ENCODE results near the gene SYNM.
"Not testable (repeated sequence)": the region's sequence is repeated elsewhere in the genome, so short reads cannot be mapped to it uniquely, and the experiment has no call there.

DNA sequence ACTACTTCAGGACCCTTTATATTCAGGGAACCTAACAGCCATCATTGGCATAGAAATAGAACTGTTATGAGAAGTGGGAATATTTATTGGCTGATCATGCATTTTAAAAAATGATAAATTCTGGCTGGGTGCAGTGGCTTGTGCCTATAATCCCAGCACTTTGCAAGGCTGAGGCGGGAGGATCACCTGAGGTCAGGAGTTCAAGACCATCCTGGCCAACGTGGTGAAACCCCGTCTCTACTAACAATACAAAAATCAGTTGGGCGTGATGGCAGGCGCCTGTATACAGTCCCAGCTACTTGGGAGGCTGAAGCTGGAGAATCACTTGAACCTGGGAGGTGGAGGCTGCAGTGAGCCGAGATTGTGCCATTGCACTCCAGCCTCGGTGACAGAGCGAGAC is 6.8 kb downstream of the SYNM start:
- TF ChIP-seq CBX5 (IDR thresholded peaks at IDR 0.05; ENCODE audit: low read depth, low read length); POLR2A (IDR thresholded peaks at IDR 0.05; ENCODE audit: control extremely low read depth in 1 of 2, low read depth in 2 of 2, low read length in 2 of 2); ZNF274 (IDR thresholded peaks at IDR 0.05; ENCODE audit: borderline replicate concordance, extremely low read depth, low read length); POLR2AphosphoS5 (IDR thresholded peaks at IDR 0.05; ENCODE audit: low read depth, low read length); TAF7 (optimal IDR thresholded peaks at IDR 0.05; ENCODE audit: borderline replicate concordance, low read depth, low read length); EZH2 (IDR thresholded peaks at IDR 0.05; ENCODE audit: low read depth, low read length, severe bottlenecking); EP300 (IDR thresholded peaks at IDR 0.05; ENCODE audit: borderline replicate concordance in 1 of 2, low read depth in 2 of 2, low read length in 2 of 2); KDM1A (IDR thresholded peaks at IDR 0.05; ENCODE audit: borderline replicate concordance, low read length); JUND (IDR thresholded peaks at IDR 0.05; ENCODE audit: low read length); NRF1 (IDR thresholded peaks at IDR 0.05; ENCODE audit: low read depth, low read length): not testable (repeated sequence)
- TF ChIP-seq, protein P1, sequence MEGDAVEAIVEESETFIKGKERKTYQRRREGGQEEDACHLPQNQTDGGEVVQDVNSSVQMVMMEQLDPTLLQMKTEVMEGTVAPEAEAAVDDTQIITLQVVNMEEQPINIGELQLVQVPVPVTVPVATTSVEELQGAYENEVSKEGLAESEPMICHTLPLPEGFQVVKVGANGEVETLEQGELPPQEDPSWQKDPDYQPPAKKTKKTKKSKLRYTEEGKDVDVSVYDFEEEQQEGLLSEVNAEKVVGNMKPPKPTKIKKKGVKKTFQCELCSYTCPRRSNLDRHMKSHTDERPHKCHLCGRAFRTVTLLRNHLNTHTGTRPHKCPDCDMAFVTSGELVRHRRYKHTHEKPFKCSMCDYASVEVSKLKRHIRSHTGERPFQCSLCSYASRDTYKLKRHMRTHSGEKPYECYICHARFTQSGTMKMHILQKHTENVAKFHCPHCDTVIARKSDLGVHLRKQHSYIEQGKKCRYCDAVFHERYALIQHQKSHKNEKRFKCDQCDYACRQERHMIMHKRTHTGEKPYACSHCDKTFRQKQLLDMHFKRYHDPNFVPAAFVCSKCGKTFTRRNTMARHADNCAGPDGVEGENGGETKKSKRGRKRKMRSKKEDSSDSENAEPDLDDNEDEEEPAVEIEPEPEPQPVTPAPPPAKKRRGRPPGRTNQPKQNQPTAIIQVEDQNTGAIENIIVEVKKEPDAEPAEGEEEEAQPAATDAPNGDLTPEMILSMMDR (IDR thresholded peaks at IDR 0.05; ENCODE audit: control extremely low read depth in 1 of 3, insufficient read depth in 1 of 3, low read depth in 1 of 3, low read length in 3 of 3): not testable (repeated sequence)
